GM04504 (cell line): ENCODE results near the gene MAPK12.

Experiments
- DNase-seq: peaks from one replicate; pipeline ENCODE4 v3.0.0-alpha.2; 2012; ENCODE audit warnings: low read depth

Gene MAPK12

DNA sequence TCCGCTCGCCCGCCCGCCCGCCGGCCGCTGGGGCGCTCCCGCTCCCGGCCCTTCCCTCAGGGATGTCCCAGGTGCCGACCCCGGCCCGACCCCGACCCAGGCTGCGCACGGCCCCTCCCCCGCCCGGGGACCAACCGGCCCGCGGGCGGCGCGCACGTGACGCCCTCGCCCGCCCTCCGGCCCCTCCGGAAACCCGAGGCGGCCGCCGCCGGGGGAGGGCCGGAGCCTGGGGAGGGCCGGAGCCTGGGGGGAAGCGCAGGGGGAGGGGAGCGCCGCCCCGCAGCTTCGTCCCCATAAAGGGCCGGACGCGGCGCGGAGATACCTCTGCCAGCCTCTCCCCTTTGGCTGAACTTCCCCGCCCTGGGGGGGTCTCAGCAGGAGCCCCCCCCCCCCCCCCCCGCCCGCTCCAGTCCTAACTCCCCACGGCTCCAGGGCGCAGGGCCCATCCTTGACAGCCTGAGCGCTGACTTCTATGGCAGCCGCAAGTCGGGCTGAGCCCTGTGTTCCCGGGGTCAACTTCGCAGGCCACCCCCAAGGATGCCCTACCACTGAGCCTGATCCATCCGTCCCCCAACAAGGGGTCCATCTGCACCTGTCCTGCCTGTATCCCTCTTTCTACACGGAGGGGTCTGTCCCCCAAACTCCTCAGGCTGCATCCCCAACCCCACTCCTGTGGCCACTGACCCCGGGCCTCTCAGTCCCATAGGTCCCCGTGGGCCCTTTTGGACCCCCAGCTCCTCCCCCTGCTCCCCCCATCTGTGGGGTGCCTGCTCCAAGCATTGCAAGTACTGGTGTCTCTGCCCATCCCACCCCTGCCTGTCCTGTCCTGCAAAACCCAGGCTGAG lies at the start of gene MAPK12:
Gene MAPK12, minus strand, starts transcription at position 69 of the 845 bp plus-strand sequence. CDS start 174 bp downstream, outside the sequence.
- DNase-seq: no peak

DNA sequence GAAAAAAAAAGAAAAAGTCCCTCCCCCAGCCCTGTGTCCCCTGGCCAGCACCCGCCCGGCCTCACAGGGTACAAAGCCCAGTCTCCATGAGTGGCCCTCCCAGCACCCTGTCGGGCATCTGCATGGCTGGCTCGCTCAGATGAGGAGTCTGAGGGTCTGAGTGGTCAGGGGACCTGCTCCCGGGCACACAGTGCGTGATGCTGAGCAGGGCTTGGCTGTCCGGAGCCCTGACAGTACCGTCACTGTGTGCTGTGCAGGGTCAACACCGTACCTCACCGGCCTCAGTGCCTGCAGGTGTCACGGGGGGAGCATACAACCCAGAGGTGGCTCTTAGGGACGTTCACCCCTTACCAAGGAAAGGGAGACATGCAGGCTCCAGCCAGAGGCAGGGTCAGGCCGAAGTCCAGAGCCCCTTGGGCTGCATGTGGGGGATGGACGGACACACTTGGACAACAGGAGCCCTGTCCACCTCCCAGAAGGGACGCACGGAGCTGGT lies 49.5 kb upstream of the MAPK12 start:
- no peak for DNase-seq

DNA sequence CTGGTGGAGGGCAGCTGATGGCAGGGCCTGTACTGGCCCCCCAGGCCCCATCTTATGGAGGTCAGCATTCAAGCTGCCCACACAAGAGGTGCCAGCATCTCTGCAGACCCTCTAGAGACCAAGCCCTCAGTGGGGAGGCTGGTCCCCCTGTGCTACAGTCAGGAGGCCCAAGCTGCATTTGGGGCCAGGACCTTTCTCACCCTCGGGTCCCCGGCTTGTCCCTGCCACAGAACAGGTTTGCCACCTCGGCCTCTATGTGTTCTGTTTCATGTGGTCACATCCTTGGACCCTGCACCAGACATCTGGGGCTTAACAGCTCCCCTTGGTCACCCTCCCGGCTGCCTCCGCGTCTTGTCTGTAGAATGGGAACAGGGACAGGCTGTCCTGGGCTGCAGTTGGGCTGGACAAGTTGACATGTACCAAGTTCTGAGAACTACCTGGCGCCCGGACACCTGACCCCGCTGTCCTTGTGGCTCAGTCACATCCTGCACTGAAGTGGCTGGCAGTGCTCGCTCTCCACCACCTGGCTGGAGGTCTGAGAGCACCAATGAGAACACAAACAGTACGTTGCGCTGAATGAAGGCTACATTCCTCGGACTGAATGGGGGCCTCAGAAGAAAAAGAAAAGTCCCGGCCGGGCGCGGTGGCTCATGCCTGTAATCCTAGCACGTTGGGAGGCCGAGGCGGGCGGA lies 48.7 kb upstream of the MAPK12 start:
- no peak for DNase-seq

DNA sequence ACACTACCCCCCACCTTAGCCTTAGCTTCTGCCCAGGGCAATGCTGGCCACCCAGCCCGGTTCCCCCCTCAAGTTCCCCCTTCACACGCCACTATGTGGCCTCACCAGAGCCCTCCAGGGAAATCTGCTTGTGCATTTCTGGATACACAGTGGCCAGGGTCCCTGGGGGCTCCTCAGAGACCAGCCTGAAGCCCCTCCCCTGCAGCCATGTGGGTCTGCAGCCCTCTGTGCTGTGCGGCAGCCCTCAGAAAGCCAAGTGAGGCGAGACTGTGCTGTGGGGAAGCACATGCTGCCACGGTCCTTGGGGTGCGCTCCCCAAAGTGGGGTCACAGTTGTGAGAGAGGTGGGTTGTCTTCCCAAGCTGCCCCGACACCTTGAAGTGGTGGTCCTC lies 48.1 kb upstream of the MAPK12 start:
- DNase-seq: no peak

DNA sequence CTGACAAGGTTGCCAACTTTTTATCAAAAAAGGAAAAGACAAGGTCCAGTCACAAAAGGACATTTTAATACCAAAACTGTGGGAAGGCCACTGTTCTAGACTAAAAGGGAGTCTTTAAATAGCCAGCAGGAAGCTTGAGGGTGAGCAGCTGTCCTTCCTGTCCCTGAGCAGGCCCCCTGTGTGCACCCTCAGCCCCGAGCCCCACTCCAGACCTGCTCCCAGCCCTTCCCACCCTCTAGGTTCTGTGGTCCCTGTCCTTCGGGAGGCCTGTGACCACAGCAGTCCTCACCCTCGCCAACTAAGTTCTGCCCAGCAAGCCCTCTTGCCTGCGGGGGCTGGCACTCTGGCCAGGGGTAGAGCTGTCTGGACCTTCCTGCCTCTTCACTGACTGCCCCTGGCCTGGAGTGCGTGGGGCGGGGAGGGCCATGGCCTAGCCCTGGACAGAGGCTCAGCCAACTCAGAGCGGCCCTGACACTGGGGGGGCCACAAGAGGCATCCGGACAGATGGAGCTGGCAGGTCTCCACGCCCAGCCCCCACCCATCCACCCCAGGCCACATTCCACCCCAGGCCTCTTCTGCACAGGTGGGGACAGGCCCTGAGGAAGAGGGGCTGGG lies 47.6 kb upstream of the MAPK12 start:
- DNase-seq: no peak

DNA sequence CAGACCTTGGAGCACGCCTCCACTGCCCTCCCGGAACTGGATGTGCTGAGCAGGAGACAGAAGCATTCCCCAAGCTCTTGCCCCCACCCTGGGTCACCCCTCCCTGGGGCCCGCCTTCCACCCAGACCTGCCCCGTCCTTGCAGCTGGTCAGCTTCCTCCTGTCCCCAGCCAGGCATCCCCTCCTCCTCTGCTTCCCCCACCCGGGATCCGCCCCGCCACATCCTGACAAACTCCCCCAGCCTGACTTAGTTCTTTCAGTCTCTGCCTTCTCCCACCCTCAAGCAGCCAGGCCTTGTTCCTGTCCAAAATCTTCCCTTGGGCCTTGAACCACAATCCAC lies 47.1 kb upstream of the MAPK12 start:
- peak; percentile 58 for DNase-seq

DNA sequence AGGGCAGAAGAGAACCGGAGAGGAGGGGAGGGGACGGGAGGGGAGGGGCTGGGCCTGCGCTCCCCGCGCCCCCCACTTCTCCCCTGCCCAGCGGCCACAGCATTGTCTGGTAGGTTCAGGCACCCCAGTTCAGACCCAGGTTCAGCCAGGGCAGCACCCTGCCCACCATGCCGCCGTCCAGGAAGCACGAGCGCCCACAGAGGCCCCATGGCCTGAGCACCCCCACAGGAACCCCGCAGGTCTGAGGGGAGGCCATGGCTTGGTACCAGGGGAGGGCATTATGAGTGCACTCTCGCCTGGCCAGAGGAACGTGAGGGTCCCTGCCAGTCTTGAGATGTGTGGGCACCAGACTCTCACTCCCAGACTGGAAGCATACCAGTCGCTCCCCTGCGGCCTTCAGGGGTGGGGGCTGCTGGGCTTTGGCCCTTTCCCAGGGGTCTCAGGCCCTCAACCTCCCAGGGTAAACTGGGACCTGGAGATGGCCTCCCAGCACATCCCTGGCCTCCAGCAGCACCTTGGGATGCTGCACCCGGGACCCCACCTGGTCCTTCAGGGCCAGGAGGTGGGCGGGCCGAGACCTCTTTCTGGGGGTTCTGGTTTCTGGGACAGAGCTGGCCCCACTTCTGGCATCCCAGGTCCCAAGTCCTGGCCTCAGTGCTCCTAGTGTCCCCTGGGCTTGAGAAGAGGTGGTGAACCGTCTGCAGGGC lies 46.6 kb upstream of the MAPK12 start:
- no peak for DNase-seq

DNA sequence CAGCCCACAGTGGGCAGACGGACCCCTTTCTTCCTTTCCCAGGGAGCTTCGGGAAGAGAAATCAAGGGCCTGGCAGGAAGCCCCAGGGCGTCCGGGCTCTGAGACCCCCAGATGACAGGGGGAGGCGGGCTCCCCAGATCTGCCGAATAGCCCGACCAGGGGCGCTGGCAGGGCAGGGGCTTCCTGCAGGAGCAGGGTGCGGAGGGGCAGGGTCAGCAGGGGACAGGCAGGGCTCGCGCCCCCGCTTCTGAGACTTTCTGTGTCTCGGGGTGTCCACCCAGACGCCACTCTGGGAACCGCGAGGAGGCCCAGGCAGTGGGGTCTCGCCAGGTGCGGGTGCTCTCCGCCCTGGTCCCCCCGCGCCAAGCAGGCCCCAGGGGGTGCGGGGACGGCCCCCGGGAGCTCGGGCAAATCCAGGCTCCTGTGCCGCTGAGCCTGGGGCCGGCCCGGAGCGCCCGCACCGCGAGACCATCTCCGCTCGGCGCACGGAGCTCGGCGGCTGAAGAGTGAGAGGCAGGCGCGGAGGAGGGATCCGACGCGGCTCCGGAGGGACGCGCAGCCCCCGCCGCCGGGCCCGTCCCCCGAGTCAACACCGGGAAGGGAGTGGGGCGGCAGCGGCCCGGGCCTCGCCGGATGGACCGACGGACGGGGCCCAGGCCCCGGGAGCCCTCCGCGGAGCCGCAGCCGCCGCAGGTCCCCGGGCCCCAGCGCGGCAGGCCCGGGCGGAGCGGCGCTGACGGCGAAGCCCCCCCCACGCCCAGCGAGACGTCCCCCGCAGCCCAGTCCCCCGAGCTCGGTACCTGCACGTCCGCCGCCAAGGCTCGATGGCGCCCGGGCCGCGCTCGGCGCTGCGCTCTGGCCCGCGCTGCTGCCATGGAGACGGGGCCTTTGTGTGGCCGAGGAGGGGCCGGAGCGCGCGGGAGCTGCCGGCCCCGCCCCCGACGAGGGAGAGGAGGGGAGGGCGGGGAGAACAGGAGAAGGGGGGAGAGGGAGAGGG lies 45.6 kb upstream of the MAPK12 start, which contains the start of gene PLXNB2:
Gene PLXNB2, minus strand, starts transcription at position 894 of the 997 bp plus-strand sequence. CDS start 17,062 bp downstream, outside the sequence.
- peak; percentile 55 for DNase-seq

DNA sequence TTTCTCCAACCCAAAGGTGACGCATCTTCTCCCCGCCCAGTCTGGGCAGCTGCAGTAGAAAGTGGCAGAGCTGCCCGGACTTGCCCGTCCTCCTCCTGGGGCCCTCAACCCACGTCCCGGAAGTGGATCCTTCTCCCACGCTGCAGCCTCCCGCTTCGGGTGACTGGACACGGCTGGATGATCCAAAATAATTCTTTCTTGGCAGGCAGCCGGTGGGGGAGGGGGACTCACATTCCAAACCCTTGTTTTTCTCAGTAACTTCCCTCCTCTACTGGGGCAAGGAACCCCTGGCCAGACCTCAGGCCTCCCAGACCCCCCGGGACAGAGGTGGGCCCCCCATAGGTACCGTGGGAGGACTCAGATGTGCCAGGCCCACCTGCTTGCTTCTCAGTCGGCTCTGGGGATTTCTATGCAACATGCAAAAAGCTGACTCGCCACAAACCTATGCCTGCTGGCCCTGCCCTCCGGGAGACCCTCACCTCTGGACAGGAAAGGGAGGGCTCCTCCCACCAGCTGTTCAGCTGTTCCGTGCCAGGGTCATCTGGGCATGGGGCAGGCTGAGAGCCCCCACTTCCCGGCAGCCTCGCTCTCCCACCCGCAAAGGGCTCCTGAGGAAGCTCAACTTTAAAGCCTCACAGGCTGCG lies 44.6 kb upstream of the MAPK12 start:
- DNase-seq: peak; percentile 93

DNA sequence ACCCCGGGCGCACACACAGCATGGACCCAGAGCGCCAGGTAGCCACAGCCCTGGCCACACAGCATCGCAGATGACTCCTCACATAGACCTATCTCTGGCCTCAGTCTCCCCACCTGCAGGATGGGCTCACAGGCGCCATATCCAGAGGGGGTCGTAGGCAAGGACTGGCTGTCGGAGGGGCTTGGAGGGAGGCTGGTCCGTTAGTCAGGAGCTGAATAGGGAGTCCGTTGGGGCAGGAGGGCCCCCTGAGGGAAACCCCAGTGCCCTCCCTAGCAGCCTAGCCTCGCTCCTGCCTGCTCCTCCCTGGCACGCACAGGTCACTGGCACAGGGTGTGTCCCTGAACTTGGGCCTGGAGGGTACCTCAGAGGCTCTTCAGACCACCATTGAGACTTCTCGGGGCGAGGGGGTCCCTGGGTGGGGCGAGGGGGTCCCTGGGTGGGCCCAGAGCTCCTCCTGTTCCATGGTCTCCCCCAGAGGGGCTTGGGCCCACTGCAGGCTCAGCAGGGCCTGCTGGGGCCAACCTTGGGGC lies 44.0 kb upstream of the MAPK12 start:
- DNase-seq: no peak

DNA sequence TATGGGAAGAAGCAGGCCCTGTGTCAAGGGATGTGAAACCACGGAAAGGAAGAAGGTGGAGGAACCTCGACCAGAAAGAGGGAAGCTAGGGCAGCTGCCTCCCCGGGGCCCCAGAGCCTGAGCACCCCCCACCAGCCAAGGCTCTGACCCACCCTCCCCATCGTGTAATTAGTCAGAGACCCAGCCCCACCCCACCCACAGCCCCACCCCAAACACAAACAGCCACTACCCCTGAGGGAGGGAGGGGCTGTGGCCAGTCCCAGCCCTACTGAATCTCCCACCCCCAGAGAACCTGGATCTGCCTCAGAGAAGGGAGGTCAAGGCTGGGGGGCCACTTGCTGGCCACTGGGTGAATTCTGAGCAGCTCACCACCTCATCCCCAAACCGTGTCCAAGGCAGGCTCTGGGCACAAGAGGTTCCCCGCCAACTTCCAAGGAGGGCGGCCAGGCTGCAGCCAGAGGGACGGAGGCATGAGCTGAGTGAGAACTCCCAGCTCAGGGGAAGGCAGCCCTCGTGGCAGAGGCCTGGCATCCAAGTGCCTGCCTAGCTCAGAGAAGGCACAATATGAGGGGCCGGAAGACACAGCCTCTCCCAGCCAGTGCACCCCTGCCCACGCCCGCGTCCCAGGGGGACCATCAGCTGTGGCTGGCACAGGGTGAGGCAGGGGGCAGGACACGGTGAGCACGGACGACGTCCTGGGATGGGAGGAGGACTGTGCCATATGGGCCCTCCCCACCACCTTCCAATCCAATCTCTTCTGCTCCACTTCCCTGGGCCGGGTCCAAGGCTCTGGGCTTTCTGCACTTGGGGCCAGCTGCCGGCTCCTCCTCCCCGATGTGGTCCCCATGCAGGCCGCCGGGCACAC lies 43.3 kb upstream of the MAPK12 start:
- DNase-seq: no peak

DNA sequence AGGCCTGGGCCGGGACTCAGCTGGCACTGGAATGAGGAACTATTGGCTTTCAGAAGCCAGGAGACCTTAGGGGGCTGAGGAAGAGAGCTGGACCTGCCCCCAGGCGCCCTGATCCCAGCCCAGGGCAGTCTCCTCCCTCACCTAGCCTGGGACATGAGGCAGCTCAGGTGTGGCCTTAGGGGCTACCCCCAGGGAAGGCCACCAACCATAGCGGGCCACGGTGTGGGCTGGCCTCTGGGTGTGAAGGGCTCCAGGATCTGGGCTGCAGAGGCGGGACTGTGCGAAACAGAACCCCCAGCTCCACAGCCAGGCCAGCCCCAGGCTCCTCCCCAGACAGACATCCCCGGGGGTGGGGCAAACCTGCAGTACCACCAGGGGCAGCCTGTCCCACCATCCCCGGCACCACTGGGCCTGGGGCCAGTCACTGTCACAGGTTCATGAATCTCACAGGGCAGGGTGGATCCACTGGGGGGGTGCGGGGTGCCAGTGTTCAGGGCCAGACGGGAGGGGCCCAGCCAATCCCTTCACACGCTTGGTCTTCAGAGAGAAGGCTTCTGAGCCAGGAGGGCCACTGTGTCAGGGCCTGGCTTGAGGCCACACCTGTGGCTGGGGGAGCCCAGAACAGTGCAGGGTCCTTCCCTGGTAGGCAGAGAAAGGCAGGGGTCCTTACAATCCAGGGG lies 42.5 kb upstream of the MAPK12 start:
- no peak for DNase-seq

DNA sequence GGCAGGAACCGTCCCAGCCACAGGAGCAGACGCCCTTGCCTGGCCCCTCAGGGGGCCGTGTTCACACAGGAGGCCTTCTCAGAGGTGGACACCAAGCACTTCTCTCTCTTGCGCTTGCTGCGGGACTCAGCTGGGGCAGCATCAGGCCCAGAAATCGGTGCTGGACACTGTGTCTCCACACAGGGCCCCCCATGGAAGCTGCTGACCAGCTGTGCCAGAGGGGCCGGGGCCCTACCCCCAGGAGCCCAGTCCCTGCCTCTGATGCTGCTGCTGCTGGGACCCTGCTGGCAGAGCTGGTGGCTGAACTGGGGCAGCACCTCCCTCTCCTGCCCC lies 42.0 kb upstream of the MAPK12 start:
- no peak for DNase-seq

DNA sequence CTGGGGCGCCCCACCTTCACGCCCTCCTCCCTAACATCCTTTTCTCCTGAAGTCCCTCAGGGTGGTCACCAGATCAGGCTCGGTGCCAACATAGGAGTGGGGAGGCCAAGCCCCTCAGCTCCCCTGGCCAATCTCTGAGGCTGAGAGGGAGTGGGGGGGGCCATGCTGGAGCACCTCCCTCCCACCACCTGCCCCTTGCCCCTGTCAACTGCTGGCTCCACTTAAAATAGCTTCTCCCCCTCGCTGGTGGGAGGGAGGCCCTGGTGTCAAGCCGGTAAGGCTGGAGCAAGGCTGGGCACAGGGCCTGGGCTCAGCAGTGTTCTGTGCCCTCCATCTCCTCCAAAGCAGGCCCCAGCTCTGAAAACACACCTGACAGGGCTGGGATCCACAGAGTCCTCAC lies 41.1 kb upstream of the MAPK12 start:
- no peak for DNase-seq

DNA sequence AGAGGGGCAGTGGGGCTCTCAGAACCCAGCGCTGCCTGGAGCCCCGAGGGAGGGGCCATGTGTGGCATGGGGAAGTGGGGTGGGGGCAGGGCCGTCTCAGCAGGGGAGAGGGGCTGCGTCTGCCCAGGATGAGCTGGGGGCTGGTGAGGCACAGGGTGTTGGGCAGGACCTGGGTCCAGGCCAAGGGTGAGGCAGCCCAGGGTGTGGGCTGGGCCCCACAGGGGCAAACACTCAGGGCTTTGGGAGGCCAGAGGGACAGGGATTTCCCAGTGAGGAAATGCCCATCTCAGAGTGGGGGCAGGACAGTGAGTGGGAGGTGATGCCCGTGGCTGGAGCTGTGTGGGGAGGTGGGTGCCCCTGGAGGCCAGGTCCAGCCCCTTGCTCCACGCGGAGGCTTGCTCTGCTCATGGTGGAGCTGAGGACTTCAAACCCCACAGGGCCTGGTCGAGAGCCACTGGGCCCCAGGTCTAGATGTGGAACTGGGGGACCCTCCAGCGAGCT lies 40.6 kb upstream of the MAPK12 start:
- no peak for DNase-seq

DNA sequence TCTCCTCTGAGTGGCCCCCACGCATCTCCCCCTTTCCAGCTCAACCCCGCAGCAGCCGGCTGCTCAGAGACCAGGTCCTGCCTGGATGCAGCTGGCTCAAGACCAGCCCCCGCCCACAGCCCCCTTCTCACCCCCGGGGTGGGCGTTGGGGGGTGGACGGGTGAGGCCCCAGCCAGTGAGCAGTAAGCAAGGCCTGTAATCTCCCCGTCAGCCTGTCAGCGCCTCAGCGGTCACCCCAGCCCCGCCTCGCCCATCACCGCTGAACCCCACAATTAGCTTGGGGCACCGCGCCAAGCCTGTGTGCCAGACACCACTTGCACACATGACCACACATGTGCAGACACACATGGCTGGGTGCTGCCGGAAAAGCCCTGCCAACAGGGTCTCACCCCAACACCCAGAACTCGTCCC lies 40.1 kb upstream of the MAPK12 start:
- no peak for DNase-seq

DNA sequence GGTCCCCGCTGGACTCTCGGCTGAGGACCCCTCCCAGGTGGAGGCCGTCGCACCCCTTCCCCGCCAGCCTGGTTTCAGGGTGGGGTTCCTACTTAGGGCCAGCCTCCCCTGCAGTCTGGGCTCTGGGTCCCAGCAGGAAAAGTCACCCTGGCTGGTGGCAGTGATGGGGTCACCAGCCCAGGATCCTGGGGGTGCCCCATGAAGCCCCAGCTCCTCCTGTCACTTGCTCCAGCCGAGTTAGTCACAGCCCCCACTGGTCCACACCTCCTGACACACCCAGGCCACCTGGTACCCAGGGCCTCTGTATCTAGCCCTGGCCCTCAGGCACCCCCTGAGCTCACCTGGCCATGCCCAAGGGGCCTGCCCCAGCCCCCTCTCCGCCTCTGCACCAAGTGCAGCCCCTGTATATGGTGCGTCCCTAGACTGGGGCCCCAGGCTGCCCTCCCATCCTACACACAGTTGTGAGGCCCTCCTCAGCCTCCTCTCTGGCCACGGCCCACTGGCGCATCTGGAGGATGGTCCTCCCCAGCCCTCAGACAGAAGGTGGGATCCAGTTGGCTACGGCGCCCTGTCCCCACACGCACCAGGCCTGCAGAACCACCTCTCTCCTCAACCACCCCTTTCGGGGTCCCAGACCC lies 39.3 kb upstream of the MAPK12 start:
- DNase-seq: no peak
